Measurements from ENCODE around the gene PCYT1B. TPM values are rescaled to one million over a fixed set of nuclear protein-coding genes. Genes with fewer than 3 reads are reported as not detected.
A peak's percentile ranks its signal among the peaks of the same experiment; 100 is the strongest.

PCYT1B gene
- total and polyA plus RNA-seq, 9 of the 15 experiments (the other 6 are each of a cell fraction or from before 2014, with no cell fraction given): 0.04 to 0.34 (median 0.07) TPM; not detected in 1

GRCh38 chrX:24693453-24694202 lies 46.5 kb upstream of the PCYT1B start, which contains the start of gene POLA1 (continued):
- TF ChIP-seq PATZ1 (CRISPR knock-in tag; IDR thresholded peaks at IDR 0.05; ENCODE audit: borderline replicate concordance): no peak
- TF ChIP-seq ZNF507 (tag; conservative IDR thresholded peaks at IDR 0.05): no peak
- no peak for TF ChIP-seq NR4A1 (CRISPR knock-in tag; IDR thresholded peaks at IDR 0.05)
- no peak for TF ChIP-seq NR4A1 (tag; IDR thresholded peaks at IDR 0.05)
- no peak for TF ChIP-seq ARHGAP35 (IDR thresholded peaks at IDR 0.05; ENCODE audit: partially characterized antibody)
- no peak for TF ChIP-seq ZNF436 (CRISPR knock-in tag; IDR thresholded peaks at IDR 0.05)
- peak; percentile 73; the same call in 1 of the 2 replicates for TF ChIP-seq POLR2AphosphoS5 (IDR thresholded peaks at IDR 0.05; ENCODE audit: control insufficient read depth, insufficient read depth, low read depth, low read length)
- TF ChIP-seq ZNF586 (CRISPR knock-in tag; conservative IDR thresholded peaks at IDR 0.05): no peak
- no peak for TF ChIP-seq MECOM (CRISPR knock-in tag; IDR thresholded peaks at IDR 0.05)
- TF ChIP-seq NFATC3 (IDR thresholded peaks at IDR 0.05): no peak
- no peak for TF ChIP-seq ZNF592 (IDR thresholded peaks at IDR 0.05)
- TF ChIP-seq ZNF699 (CRISPR knock-in tag; IDR thresholded peaks at IDR 0.05; ENCODE audit: insufficient replicate concordance): no peak
- peak; percentile 99 for TF ChIP-seq CREM (IDR thresholded peaks at IDR 0.05; ENCODE audit: low read depth)
- no peak for TF ChIP-seq NEUROD1 (IDR thresholded peaks at IDR 0.05; ENCODE audit: borderline replicate concordance, low read depth, low read length, partially characterized antibody)
- TF ChIP-seq GTF2F1 (IDR thresholded peaks at IDR 0.05; ENCODE audit: low read depth, low read length): no peak
- TF ChIP-seq TCF15 (CRISPR knock-in tag; IDR thresholded peaks at IDR 0.05): no peak
- TF ChIP-seq ATF3 (IDR thresholded peaks at IDR 0.05): no peak
- TF ChIP-seq ATF3 (CRISPR knock-in tag; conservative IDR thresholded peaks at IDR 0.05): peak; percentile 73
- TF ChIP-seq SREBF2 (CRISPR knock-in tag; IDR thresholded peaks at IDR 0.05): no peak
- TF ChIP-seq RFX5 (IDR thresholded peaks at IDR 0.05; ENCODE audit: low read depth, low read length): no peak
- no peak for TF ChIP-seq SRSF7 (optimal IDR thresholded peaks at IDR 0.05; ENCODE audit: low read depth, low read length)
- no peak for TF ChIP-seq ZNF785 (CRISPR knock-in tag; IDR thresholded peaks at IDR 0.05)

Measured in K562 (cell line).